ENCODE measurements around the gene HOXD13. TPM values are rescaled to one million over a fixed set of nuclear protein-coding genes. Genes with fewer than 3 reads are reported as not detected.

HOXD13 gene
- total RNA-seq, 1 donor from 2014 or later = not detected

- no peak for DNase-seq (ENCODE audit: low read depth in 2 of 2)
These were observed 11.8 kb upstream of the HOXD13 start for GRCh38 chr2:176080540-176081375.

- DNase-seq (ENCODE audit: low read depth in 2 of 2) = no peak
These were observed 11.1 kb upstream of the HOXD13 start for GRCh38 chr2:176081376-176081836.

GRCh38 chr2:176081837-176082524 lies 10.5 kb upstream of the HOXD13 start:
- DNase-seq (ENCODE audit: low read depth in 2 of 2) = no peak

- no peak for DNase-seq (ENCODE audit: low read depth in 2 of 2)
These were observed 10.0 kb upstream of the HOXD13 start for GRCh38 chr2:176082525-176082823.

GRCh38 chr2:176082824-176083751 lies 9.4 kb upstream of the HOXD13 start:
- DNase-seq (ENCODE audit: low read depth in 2 of 2) = no peak

GRCh38 chr2:176083796-176084261 lies 8.7 kb upstream of the HOXD13 start, which contains the start of gene EVX2:
TSS of gene EVX2 (minus strand) at chr2:176083962. CDS start at chr2:176083776, 186 bp downstream.
- DNase-seq (ENCODE audit: low read depth in 2 of 2) = no peak

GRCh38 chr2:176084611-176085119 lies 7.9 kb upstream of the HOXD13 start:
- no peak for DNase-seq (ENCODE audit: low read depth in 2 of 2)

- no peak for DNase-seq (ENCODE audit: low read depth in 2 of 2)
These were observed 7.3 kb upstream of the HOXD13 start for GRCh38 chr2:176085120-176085788.

GRCh38 chr2:176085861-176086771 lies 6.4 kb upstream of the HOXD13 start:
- DNase-seq (ENCODE audit: low read depth in 2 of 2) = peak in 1 of 2 donors; percentile 57

GRCh38 chr2:176087330-176088047 lies 5.0 kb upstream of the HOXD13 start:
- no peak for DNase-seq (ENCODE audit: low read depth in 2 of 2)

GRCh38 chr2:176088048-176088936 lies 4.2 kb upstream of the HOXD13 start:
- DNase-seq (ENCODE audit: low read depth in 2 of 2) = peak in 1 of 2 donors; percentile 50

GRCh38 chr2:176088937-176089842 lies 3.3 kb upstream of the HOXD13 start:
- DNase-seq (ENCODE audit: low read depth in 2 of 2) = no peak

- DNase-seq (ENCODE audit: low read depth in 2 of 2) = no peak
These were observed 2.6 kb upstream of the HOXD13 start for GRCh38 chr2:176089843-176090395.

- DNase-seq (ENCODE audit: low read depth in 2 of 2) = no peak
These were observed 1.7 kb upstream of the HOXD13 start for GRCh38 chr2:176090862-176091261.

- DNase-seq (ENCODE audit: low read depth in 2 of 2) = no peak
These were observed 927 bp upstream of the HOXD13 start for GRCh38 chr2:176091329-176092258.
